HCT116 (cell line): ENCODE results near the gene DTNB. TPM values are rescaled to one million over a fixed set of nuclear protein-coding genes. Genes with fewer than 3 reads are reported as not detected.

Experiments used
- ATAC-seq: fragments of 200-7000 bp; cut with Tn5 transposase; 2 replicates; pipeline ENCODE4 v1.9.1; 2020; ENCODE audit warnings: mild to moderate bottlenecking, moderate library complexity
- BruUV-seq: library from RNA; stranded (reverse); fragments of 400-500 nt; replicated peaks from 2 replicates; lab custom pipeline; 2021; lab: Mats Ljungman, UMichigan
- CTCF ChIA-PET: fragments of 300-600 bp; sonication (Branson Sonifier 250); formaldehyde crosslinking; loops from one replicate; lab custom pipeline; 2021; ENCODE audit warnings: antibody characterized with exemption; lab: Charles Lee
- POLR2A ChIA-PET: fragments of 300-600, 350-600 bp; sonication (Branson Sonifier 250); formaldehyde crosslinking; loops from one replicate; lab custom pipeline; 2021; ENCODE audit warnings: antibody characterized with exemption; lab: Charles Lee
- RAD21 ChIA-PET, 2 experiments: fragments of 300-600 bp; sonication (Branson Sonifier 250); formaldehyde crosslinking; loops; one replicate each; lab custom pipeline; 2023; ENCODE audit warnings: low total read pairs in 2 of 2; ENCODE audit not compliant: uncharacterized antibody in 2 of 2, unreplicated experiment in 2 of 2, low non-redundant PET in 1 of 2; lab: Charles Lee
- DNase-seq: peaks from one replicate; pipeline ENCODE4 v3.0.0-alpha.2; 2010; ENCODE audit warnings: low read depth, low spot score
- H2AFZ ChIP-seq: fragments of 200-600 bp; shearing (Covaris generic), sonication (generic); 2 replicates; pipeline ENCODE4 v1.6.1; 2017; ENCODE audit warnings: low read depth, mixed run types, mixed read lengths, antibody characterized with exemption, low read length; ENCODE audit not compliant: poor library complexity, severe bottlenecking
- H3K27ac ChIP-seq: 2 replicates; pipeline ENCODE4 v1.5.1; 2012; ENCODE audit warnings: low read depth, low read length
- H3K27me3 ChIP-seq: fragments of 200-600 bp; sonication (generic); 2 replicates; pipeline ENCODE4 v1.6.1; 2016; ENCODE audit warnings: mixed run types, low read length, mixed read lengths; ENCODE audit not compliant: insufficient read depth
- H3K36me3 ChIP-seq, 2 experiments: fragments of 200-500 bp in 1 of 2; fragments of 200-600 bp in 1 of 2; sonication (Bioruptor generic) in 1 of 2; sonication (generic) in 1 of 2; 2 replicates each; pipeline versions ENCODE4 v1.5.1 to v1.6.1; 2014 to 2016; ENCODE audit warnings: low read length in 2 of 2, inconsistent platforms in 1 of 2, mixed read lengths in 1 of 2, mixed run types in 1 of 2; ENCODE audit not compliant: insufficient read depth in 2 of 2, control insufficient read depth in 1 of 2
- H3K4me1 ChIP-seq, 2 experiments: fragments of 200-600 bp in 1 of 2; sonication (generic) in 1 of 2; 2 replicates each; pipeline versions ENCODE4 v1.5.1 to v1.6.1; 2012 to 2017; ENCODE audit warnings: low read length in 2 of 2, inconsistent platforms in 1 of 2, mild to moderate bottlenecking in 1 of 2, mixed read lengths in 1 of 2, mixed run types in 1 of 2, moderate library complexity in 1 of 2; ENCODE audit not compliant: insufficient read depth in 2 of 2, control insufficient read depth in 1 of 2
- H3K4me2 ChIP-seq: fragments of 200-600 bp; sonication (generic); 2 replicates; pipeline ENCODE4 v1.6.1; 2017; ENCODE audit warnings: mixed run types, low read length, mixed read lengths
- H3K4me3 ChIP-seq, 2 experiments: fragments of 200-600 bp in 1 of 2; sonication (generic) in 1 of 2; replicated peaks in 1 of 2; 2 replicates each; pipeline ENCODE4 v1.5.1; 2011 to 2016; ENCODE audit warnings: low read length in 2 of 2, control low read depth in 1 of 2, low read depth in 1 of 2, mild to moderate bottlenecking in 1 of 2, mixed read lengths in 1 of 2, mixed run types in 1 of 2
- H3K79me2 ChIP-seq: fragments of 200-600 bp; sonication (generic); 2 replicates; pipeline ENCODE4 v1.6.1; 2017; ENCODE audit warnings: mild to moderate bottlenecking, mixed run types, low read length, moderate library complexity, mixed read lengths; ENCODE audit not compliant: insufficient read depth
- H3K9ac ChIP-seq: fragments of 200-600 bp; sonication (generic); 2 replicates; pipeline ENCODE4 v1.6.1; 2016; ENCODE audit warnings: low read length, mixed read lengths
- H3K9me2 ChIP-seq: fragments of 200-600 bp; sonication (generic), shearing (Covaris generic); 2 replicates; pipeline ENCODE4 v1.6.1; 2017; ENCODE audit warnings: mixed run types, mild to moderate bottlenecking, moderate library complexity; ENCODE audit not compliant: insufficient read depth
- H3K9me3 ChIP-seq, 2 experiments: fragments of 200-500 bp in 1 of 2; fragments of 200-600 bp in 1 of 2; sonication (Bioruptor generic) in 1 of 2; sonication (generic) in 1 of 2; 2 replicates each; pipeline ENCODE4 v1.6.1; 2014 to 2017; ENCODE audit warnings: low read length in 2 of 2, mixed read lengths in 2 of 2, inconsistent platforms in 1 of 2, low read depth in 1 of 2, mild to moderate bottlenecking in 1 of 2, mixed run types in 1 of 2, moderate library complexity in 1 of 2; ENCODE audit not compliant: control insufficient read depth in 1 of 2, insufficient read depth in 1 of 2
- H4K20me1 ChIP-seq: fragments of 200-600 bp; sonication (generic), shearing (Covaris generic); 2 replicates; pipeline ENCODE4 v1.6.1; 2017; ENCODE audit warnings: mixed run types, mild to moderate bottlenecking, moderate library complexity; ENCODE audit not compliant: insufficient read depth
- CBX3 ChIP-seq: IDR thresholded peaks from 2 replicates; pipeline ENCODE4 v1.6.1; 2012; ENCODE audit warnings: low read depth
- CEBPB ChIP-seq: IDR thresholded peaks from 2 replicates; pipeline ENCODE4 v1.6.1; 2012; ENCODE audit warnings: low read depth
- EGR1 ChIP-seq: IDR thresholded peaks from 2 replicates; pipeline ENCODE4 v1.6.1; 2012; ENCODE audit warnings: low read depth
- EZH2 ChIP-seq: fragments of 200-600 bp; sonication (generic); IDR thresholded peaks from 2 replicates; pipeline ENCODE4 v1.6.1; 2017; ENCODE audit warnings: antibody characterized with exemption, mixed run types
- FOSL1 ChIP-seq: IDR thresholded peaks from 2 replicates; pipeline ENCODE4 v1.6.1; 2012; ENCODE audit warnings: low read depth
- JUND ChIP-seq: IDR thresholded peaks from 2 replicates; pipeline ENCODE4 v1.6.1; 2012
- MAX ChIP-seq: IDR thresholded peaks from 2 replicates; pipeline ENCODE4 v1.6.1; 2012
- POLR2AphosphoS5 ChIP-seq: IDR thresholded peaks from 2 replicates; pipeline ENCODE4 v1.6.1; 2011; ENCODE audit warnings: mild to moderate bottlenecking, low read depth, low read length, moderate library complexity
- RAD21 ChIP-seq: IDR thresholded peaks from 2 replicates; pipeline ENCODE4 v1.6.1; 2012; ENCODE audit warnings: low read depth, mild to moderate bottlenecking
- REST ChIP-seq: IDR thresholded peaks from 2 replicates; pipeline ENCODE4 v1.6.1; 2012; ENCODE audit warnings: low read depth
- SIN3A ChIP-seq: IDR thresholded peaks from 2 replicates; pipeline ENCODE4 v1.6.1; 2012; ENCODE audit warnings: low read depth
- SP1 ChIP-seq: IDR thresholded peaks from 2 replicates; pipeline ENCODE4 v1.6.1; 2012; ENCODE audit warnings: low read depth
- SRF ChIP-seq: IDR thresholded peaks from 2 replicates; pipeline ENCODE4 v1.6.1; 2012; ENCODE audit warnings: low read depth
- TCF7L2 ChIP-seq: IDR thresholded peaks from 2 replicates; pipeline ENCODE4 v1.7.0; 2011; ENCODE audit warnings: borderline replicate concordance, inconsistent platforms; ENCODE audit not compliant: insufficient read depth, insufficient read length; ENCODE audit errors: extremely low read depth
- YY1 ChIP-seq: IDR thresholded peaks from 2 replicates; pipeline ENCODE4 v1.6.1; 2011; ENCODE audit warnings: low read length, low read depth, moderate library complexity, mild to moderate bottlenecking; ENCODE audit not compliant: insufficient replicate concordance; ENCODE audit errors: extremely low read depth
- ZBTB33 ChIP-seq: IDR thresholded peaks from 2 replicates; pipeline ENCODE4 v1.6.1; 2011; ENCODE audit warnings: mild to moderate bottlenecking, low read length, moderate library complexity; ENCODE audit not compliant: insufficient replicate concordance; ENCODE audit errors: extremely low read depth
- ZFX ChIP-seq: fragments of 450-650 bp; IDR thresholded peaks from 2 replicates; pipeline ENCODE4 v1.6.1; 2017
- ZNF274 ChIP-seq: fragments of 200-500 bp; sonication (Bioruptor generic); IDR thresholded peaks from 2 replicates; pipeline ENCODE4 v1.6.1; 2014; ENCODE audit warnings: mild to moderate bottlenecking, low read depth, low read length, inconsistent platforms
- intact Hi-C: fragments of 100-400 bp; cut with micrococcal nuclease; formaldehyde crosslinking; loops from 2 replicates; pipeline ENCODE4 v1.10.0; 2022
- total RNA-seq: library from RNA; stranded (reverse); gene quantifications from one replicate; pipeline ENCODE4 v1.2.1, GENCODE V29; 2021; ENCODE audit not compliant: unreplicated experiment

Gene DTNB
- total RNA-seq, 1 experiment from 2014 or later = 30.2 TPM

GRCh38 chr2:25369876-25370275, 303.5 kb downstream of the DTNB start:
- ATAC-seq (no peak), DNase-seq (no peak)
- Histone ChIP-seq H4K20me1 (no peaks in the 10 kb centered on the region), H3K79me2 (no peaks in the 10 kb centered on the region), H3K4me1 (no peaks in the 10 kb centered on the region), H3K27me3 (no peaks in the 10 kb centered on the region), H3K9ac (no peak overlapping the region), H3K36me3 (no peaks in the 10 kb centered on the region), H3K4me3 (no peak overlapping the region), H3K4me2 (no peak overlapping the region), H2AFZ (no peak overlapping the region), H3K9me2 (no peaks in the 10 kb centered on the region), H3K27ac (no peak overlapping the region), H3K9me3 (no peaks in the 10 kb centered on the region)
- RAD21 ChIA-PET = no interaction called here
- BruUV-seq = no TSS peak
- intact Hi-C loops = no loop called here
- CTCF ChIA-PET = interaction anchor here (8.0 kb wide), 1 partner anchor 8 kb away, joined by 54 read pairs; no protein-coding TSS in a partner anchor
- POLR2A ChIA-PET = no interaction called here
- TF ChIP-seq YY1 (no peak), POLR2AphosphoS5 (no peak)

- no peak overlapping the region for H3K4me2 ChIP-seq
- H3K4me3 ChIP-seq = no peak overlapping the region
- no peaks in the 10 kb centered on the region for H3K9me2 ChIP-seq
- ATAC-seq (no peak), DNase-seq (no peak)
- H3K9me3 ChIP-seq = no peaks in the 10 kb centered on the region
- no peaks in the 10 kb centered on the region for H3K4me1 ChIP-seq
- RAD21 ChIA-PET = no interaction called here
- H4K20me1 ChIP-seq = no peaks in the 10 kb centered on the region
- intact Hi-C loops = no loop called here
- TF ChIP-seq EGR1 (no peak), EZH2 (no peak), SIN3A (no peak), SP1 (no peak), CBX3 (no peak), CEBPB (no peak), RAD21 (no peak), MAX (no peak), SRF (no peak), FOSL1 (no peak), JUND (no peak), ZFX (no peak), ZNF274 (no peak), REST (no peak), POLR2AphosphoS5 (no peak), TCF7L2 (no peak), ZBTB33 (no peak)
- no TSS peak for BruUV-seq
- H3K9ac ChIP-seq = no peak overlapping the region
- H3K27ac ChIP-seq = no peak overlapping the region
- POLR2A ChIA-PET = no interaction called here
- no peaks in the 10 kb centered on the region for H3K27me3 ChIP-seq
- H3K79me2 ChIP-seq = no peaks in the 10 kb centered on the region
- no peaks in the 10 kb centered on the region for H3K36me3 ChIP-seq
- no peak overlapping the region for H2AFZ ChIP-seq
- CTCF ChIA-PET = no interaction called here
Measured at GRCh38 chr2:25369439-25369838, 303.9 kb downstream of the DTNB start.
